HUDEP-2 (cell line): ENCODE data around the gene CHD9.
A peak's percentile ranks its signal among the peaks of the same experiment; 100 is the strongest.
"Not testable (repeated sequence)": the region's sequence is repeated elsewhere in the genome, so short reads cannot be mapped to it uniquely, and the experiment has no call there.

Experiments used
- DNase-seq, 76 experiments: peaks; one replicate each; lab custom pipeline; 2025; ENCODE audit not compliant: unreplicated experiment in 76 of 76; lab: John Stamatoyannopoulos, UW

The CHD9 gene

GRCh38 chr16:53054670-53055485 is at the start of gene CHD9:
Gene CHD9 (plus strand): TSS chr16:53054991. CDS start chr16:53156090, 101,099 bp downstream.
- DNase-seq: peak in 73 of 76 experiments; percentile 37 to 90 (median 71)

- DNase-seq: peak in 6 of 76 experiments; percentile 1 to 13 (median 4)
Measured at GRCh38 chr16:53007095-53007494, 47.7 kb upstream of the CHD9 start.

GRCh38 chr16:53014287-53014686 is 40.5 kb upstream of the CHD9 start:
- DNase-seq: no peak

- DNase-seq: no peak
Measured at GRCh38 chr16:53018834-53019416, 35.9 kb upstream of the CHD9 start.

- DNase-seq: peak in 23 of 76 experiments; percentile 1 to 43 (median 16)
Measured at GRCh38 chr16:53022374-53022773, 32.4 kb upstream of the CHD9 start.

GRCh38 chr16:53024045-53024444 is 30.7 kb upstream of the CHD9 start:
- peak in 8 of 76 experiments; percentile 5 to 34 (median 15) for DNase-seq

- DNase-seq: no peak
Measured at GRCh38 chr16:53029971-53030370, 24.8 kb upstream of the CHD9 start.

- DNase-seq: no peak
Measured at GRCh38 chr16:53031323-53031942, 23.4 kb upstream of the CHD9 start.

GRCh38 chr16:53034306-53034705 is 20.5 kb upstream of the CHD9 start:
- peak in 1 of 76 experiments; percentile 17 for DNase-seq

- no peak for DNase-seq
Measured at GRCh38 chr16:53035176-53035942, 19.4 kb upstream of the CHD9 start.

- DNase-seq: no peak
Measured at GRCh38 chr16:53036066-53036465, 18.7 kb upstream of the CHD9 start.

- DNase-seq: not testable (repeated sequence)
Measured at GRCh38 chr16:53036711-53037110, 18.1 kb upstream of the CHD9 start.

- no peak for DNase-seq
Measured at GRCh38 chr16:53040788-53041187, 14.0 kb upstream of the CHD9 start.

- DNase-seq: no peak
Measured at GRCh38 chr16:53041320-53042051, 13.3 kb upstream of the CHD9 start.

GRCh38 chr16:53042235-53042701 is 12.5 kb upstream of the CHD9 start:
- DNase-seq: no peak

GRCh38 chr16:53043428-53043831 is 11.4 kb upstream of the CHD9 start:
- DNase-seq: no peak

- DNase-seq: no peak
Measured at GRCh38 chr16:53043986-53044601, 10.7 kb upstream of the CHD9 start.

GRCh38 chr16:53045341-53046220 is 9.2 kb upstream of the CHD9 start:
- no peak for DNase-seq

- DNase-seq: not testable (repeated sequence)
Measured at GRCh38 chr16:53047515-53047914, 7.3 kb upstream of the CHD9 start.
